Lower leg skin (tissue), 4 donors: ENCODE data around the gene PLEKHA6. TPM values are rescaled to one million over a fixed set of nuclear protein-coding genes. Genes with fewer than 3 reads are reported as not detected.

Source experiments
- DNase-seq, 2 donors: peaks; one replicate each; pipeline ENCODE4 v3.0.0-alpha.2; 2019; ENCODE audit warnings: low spot score in 2 of 2
- H3K4me3 ChIP-seq: fragments of 200-600 bp; sonication (generic); 2 replicates; pipeline ENCODE4 v1.5.1; 2017; ENCODE audit warnings: mild to moderate bottlenecking, low read depth; ENCODE audit not compliant: poor library complexity, severe bottlenecking
- POLR2A ChIP-seq, 2 donors: fragments of 450-650 bp; IDR thresholded peaks; one replicate each; pipeline ENCODE4 v1.6.1; 2016 to 2017; ENCODE audit warnings: antibody characterized with exemption in 2 of 2, mild to moderate bottlenecking in 1 of 2, moderate library complexity in 1 of 2
- WGBS, 2 donors: methylation state at CpG; one replicate each; pipeline ENCODE4 v1.1.5; 2018; 5-methylcytosine and 5-hydroxymethylcytosine counted together
- intact Hi-C: fragments of 100-400 bp; cut with DNase I; formaldehyde crosslinking; loops from one replicate; pipeline ENCODE4 v1.15.0; 2023; ENCODE audit warnings: low total_unique reads
- total RNA-seq, 4 donors: library from RNA; depleted of rRNA; stranded (reverse); fragments of >200 nt; gene quantifications; one replicate each; pipeline ENCODE4 v1.1.0, GENCODE V29; 2016
- TF ChIP-seq, protein P1 (sequence below), 3 donors: fragments of 450-650 bp; IDR thresholded peaks; one replicate each; pipeline ENCODE4 v1.5.1; 2016; ENCODE audit warnings: antibody characterized with exemption in 3 of 3, mild to moderate bottlenecking in 3 of 3, moderate library complexity in 2 of 3

Gene PLEKHA6
- total RNA-seq, 4 donors from 2014 or later, result 1.7 to 16.4 (median 11.1) TPM

DNA sequence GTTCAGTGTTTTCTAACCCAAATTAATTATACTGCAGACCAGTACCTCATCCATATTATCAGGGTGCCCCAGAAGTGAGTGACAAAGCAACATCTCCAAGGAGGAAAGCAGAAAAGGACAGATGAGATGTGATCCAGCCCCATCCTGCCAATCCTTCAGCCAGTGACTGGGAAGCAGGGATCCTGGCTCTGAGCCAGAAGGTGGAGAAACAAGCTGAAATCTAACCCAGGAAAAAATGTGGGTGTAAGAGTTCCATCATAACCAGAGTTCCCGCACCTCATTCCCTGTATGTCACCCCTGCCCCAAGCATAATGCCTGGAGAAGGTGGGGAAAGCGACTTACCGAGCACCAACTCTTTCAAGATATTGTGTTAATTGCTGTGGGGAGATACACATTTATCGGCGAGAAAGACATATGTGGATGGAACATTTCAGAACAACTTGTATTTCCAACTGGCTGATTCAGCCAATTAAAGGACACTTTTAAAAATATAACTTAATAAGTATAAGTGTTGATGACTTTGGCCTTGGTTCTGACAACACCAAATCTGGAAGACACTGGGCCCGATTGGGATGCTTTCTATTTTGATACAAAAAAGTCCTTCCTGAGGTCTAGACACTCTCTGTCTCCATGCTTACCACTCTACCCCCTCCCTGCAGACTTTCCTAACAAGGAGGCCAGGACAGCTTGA lies 14.9 kb downstream of the PLEKHA6 start:
- H3K4me3 ChIP-seq, result no peak overlapping the region
- no peak for TF ChIP-seq POLR2A (IDR thresholded peaks at IDR 0.05)
- TF ChIP-seq, protein P1, sequence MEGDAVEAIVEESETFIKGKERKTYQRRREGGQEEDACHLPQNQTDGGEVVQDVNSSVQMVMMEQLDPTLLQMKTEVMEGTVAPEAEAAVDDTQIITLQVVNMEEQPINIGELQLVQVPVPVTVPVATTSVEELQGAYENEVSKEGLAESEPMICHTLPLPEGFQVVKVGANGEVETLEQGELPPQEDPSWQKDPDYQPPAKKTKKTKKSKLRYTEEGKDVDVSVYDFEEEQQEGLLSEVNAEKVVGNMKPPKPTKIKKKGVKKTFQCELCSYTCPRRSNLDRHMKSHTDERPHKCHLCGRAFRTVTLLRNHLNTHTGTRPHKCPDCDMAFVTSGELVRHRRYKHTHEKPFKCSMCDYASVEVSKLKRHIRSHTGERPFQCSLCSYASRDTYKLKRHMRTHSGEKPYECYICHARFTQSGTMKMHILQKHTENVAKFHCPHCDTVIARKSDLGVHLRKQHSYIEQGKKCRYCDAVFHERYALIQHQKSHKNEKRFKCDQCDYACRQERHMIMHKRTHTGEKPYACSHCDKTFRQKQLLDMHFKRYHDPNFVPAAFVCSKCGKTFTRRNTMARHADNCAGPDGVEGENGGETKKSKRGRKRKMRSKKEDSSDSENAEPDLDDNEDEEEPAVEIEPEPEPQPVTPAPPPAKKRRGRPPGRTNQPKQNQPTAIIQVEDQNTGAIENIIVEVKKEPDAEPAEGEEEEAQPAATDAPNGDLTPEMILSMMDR (IDR thresholded peaks at IDR 0.05), result no peak
- intact Hi-C loops, result no loop called here
- 86 to 92% methylated on average over 6 of the region's 6 CpGs for WGBS, 2 donors
- no peak for DNase-seq

DNA sequence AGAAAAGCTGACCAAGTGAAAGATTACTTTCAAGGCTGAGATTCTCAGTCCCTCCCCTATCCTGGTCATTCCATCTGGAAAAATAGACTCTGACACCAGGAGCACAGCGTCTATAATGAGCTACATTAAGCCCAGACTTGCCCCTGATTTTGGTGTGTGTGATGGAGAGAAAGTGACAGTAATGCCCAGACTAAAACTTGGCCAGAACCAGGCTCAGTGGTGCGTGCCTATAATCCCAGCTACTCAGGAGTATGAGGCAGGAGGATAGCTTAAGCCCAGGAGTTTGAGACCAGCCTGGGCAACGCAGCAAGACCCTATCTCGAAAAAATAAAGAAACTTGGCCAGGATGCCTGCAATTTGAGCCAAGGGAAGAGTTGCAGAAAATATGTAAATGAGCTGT lies 15.9 kb downstream of the PLEKHA6 start:
- no peak for DNase-seq
- 77 to 84% methylated on average over 4 of the region's 4 CpGs for WGBS, 2 donors
- TF ChIP-seq, protein P1 (IDR thresholded peaks at IDR 0.05), result no peak
- TF ChIP-seq POLR2A (IDR thresholded peaks at IDR 0.05), result no peak
- intact Hi-C loops, result no loop called here
- H3K4me3 ChIP-seq, result no peak overlapping the region

DNA sequence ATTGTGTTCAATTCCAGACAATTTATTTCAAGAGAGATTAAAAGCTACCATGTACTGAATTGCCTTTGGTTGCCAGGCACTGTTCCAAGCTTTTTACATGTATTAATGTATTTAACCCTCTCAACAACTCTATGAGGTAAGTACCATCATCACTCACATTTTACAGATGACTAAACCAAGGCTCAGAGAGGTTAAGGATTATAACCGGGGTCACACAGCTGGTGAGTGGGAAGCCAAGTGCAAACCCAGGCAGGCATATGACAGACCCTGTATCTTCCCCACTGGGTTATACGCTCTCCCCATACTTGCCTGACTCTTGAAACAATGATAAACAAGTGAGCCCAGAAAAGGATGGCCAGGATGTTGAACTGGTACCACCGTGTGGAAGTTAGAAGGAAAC lies 16.5 kb downstream of the PLEKHA6 start:
- DNase-seq, result no peak
- WGBS, 2 donors, result 90 to 91% methylated on average over 3 of the region's 3 CpGs
- TF ChIP-seq POLR2A (IDR thresholded peaks at IDR 0.05), result no peak
- TF ChIP-seq, protein P1 (IDR thresholded peaks at IDR 0.05), result no peak
- no peak overlapping the region for H3K4me3 ChIP-seq
- intact Hi-C loops, result no loop called here

DNA sequence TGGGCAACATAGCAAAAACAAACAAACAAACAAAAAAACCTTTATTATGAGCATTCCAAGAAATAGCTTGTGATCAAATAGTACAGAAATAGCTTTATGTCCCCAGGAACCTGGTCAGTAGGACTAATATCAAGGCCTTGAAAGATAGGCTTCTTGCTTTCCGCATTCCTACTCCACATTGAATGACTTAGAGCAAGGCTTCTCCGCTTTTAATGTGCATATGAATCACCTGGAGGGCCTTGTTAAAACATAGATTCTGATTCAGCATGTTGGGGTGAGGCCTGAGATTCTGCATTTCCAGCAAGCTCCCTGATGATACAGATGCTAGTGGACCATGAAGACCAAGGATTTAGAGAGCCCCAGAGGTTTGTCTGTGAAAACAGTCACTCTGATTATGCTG lies 17.4 kb downstream of the PLEKHA6 start:
- no peak for DNase-seq
- WGBS, 2 donors, result 96 to 98% methylated on average over 2 of the region's 2 CpGs
- no peak for TF ChIP-seq POLR2A (IDR thresholded peaks at IDR 0.05)
- intact Hi-C loops, result no loop called here
- no peak overlapping the region for H3K4me3 ChIP-seq

DNA sequence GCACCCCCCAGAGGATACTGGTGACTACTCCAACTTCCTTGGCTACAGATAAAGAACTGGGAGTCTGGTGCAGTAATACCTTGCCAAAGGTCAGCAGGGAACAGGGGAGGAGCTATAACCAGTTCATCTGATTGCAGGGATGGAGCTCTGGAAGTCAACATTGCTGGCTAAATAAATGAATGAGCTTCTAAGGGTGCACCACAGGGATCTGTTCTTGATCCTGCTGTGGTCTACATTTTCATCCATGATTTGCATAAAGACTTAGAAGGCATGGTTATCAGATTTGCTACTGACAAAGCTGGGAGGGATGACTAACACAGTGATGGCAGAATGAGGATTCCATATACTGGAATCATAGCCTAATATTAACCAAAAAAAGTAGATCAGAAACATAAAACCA lies 18.3 kb downstream of the PLEKHA6 start:
- TF ChIP-seq, protein P1 (IDR thresholded peaks at IDR 0.05), result no peak
- TF ChIP-seq POLR2A (IDR thresholded peaks at IDR 0.05), result no peak
- no peak overlapping the region for H3K4me3 ChIP-seq
- intact Hi-C loops, result no loop called here
- DNase-seq, result no peak

DNA sequence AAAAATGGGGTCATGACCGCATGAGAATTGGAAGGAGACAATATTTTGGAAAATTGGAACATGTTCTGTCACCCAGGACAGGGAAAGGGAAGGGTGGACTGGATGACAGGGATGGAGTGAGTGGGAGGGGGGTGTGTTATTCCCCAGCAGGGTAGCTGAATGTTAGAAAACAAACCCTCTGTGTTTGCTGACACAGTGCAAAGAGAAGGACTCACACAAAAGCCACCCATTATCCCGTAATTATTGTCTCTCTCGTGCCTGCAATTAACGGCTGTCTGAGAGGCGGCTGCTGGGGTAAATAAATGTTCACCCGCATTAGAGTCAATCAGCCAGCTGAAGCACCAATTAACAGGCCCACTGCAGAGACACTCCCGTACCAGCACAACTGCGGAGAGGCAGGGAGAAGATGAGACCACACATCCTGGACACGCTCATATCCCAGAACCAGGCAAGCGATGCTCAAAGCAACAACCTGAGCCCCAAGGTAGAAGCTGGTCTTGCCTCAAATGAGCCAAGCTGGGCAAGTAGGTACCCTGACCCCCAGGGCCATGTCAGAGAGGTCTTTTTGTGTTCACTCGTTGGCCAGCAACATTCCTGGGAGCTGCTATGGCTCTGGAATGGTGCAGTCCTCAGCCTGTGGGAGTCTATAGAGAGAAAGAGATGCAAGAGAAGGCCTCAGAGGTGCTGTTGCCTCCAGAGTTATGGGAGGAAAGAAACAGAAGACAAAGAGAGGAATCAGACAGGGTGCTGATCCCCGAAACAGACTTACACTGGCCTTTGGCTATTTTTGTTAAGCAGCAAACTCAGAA lies 19.4 kb downstream of the PLEKHA6 start:
- intact Hi-C loops, result no loop called here
- no peak overlapping the region for H3K4me3 ChIP-seq
- 67 to 78% methylated on average over 12 of the region's 12 CpGs for WGBS, 2 donors
- no peak for DNase-seq
- TF ChIP-seq, protein P1 (IDR thresholded peaks at IDR 0.05), result no peak
- TF ChIP-seq POLR2A (IDR thresholded peaks at IDR 0.05), result no peak
